Astrocyte (in vitro differentiated cells and primary cell): Measurements from ENCODE around the gene PTPRD. TPM values are rescaled to one million over a fixed set of nuclear protein-coding genes. Genes with fewer than 3 reads are reported as not detected.

Experiments used
- DNase-seq: peaks from one replicate; pipeline ENCODE4 v3.0.0-alpha.2; 2010; ENCODE audit warnings: low read depth
- FAIRE-seq: peaks from 2 replicates; lab custom pipeline; 2011; peaks lifted over from hg19 to GRCh38; lab: Jason Lieb, UNC
- H2AFZ ChIP-seq: 2 replicates; pipeline ENCODE4 v1.6.0; 2012; ENCODE audit warnings: low read depth, low read length, inconsistent platforms
- H3K27ac ChIP-seq: 2 replicates; pipeline ENCODE4 v1.5.1; 2011; ENCODE audit warnings: low read depth, low read length, inconsistent platforms
- H3K27me3 ChIP-seq: 2 replicates; pipeline ENCODE4 v1.6.0; 2011; ENCODE audit warnings: low read length, inconsistent platforms; ENCODE audit not compliant: insufficient read depth
- H3K36me3 ChIP-seq: 2 replicates; pipeline ENCODE4 v1.5.1; 2011; ENCODE audit warnings: low read length, inconsistent platforms; ENCODE audit not compliant: insufficient read depth
- H3K4me1 ChIP-seq: 2 replicates; pipeline ENCODE4 v1.5.1; 2011; ENCODE audit warnings: low read length, inconsistent platforms; ENCODE audit not compliant: insufficient read depth
- H3K4me2 ChIP-seq: 2 replicates; pipeline ENCODE4 v1.6.0; 2012; ENCODE audit warnings: low read length, inconsistent platforms
- H3K4me3 ChIP-seq: 2 replicates; pipeline ENCODE4 v1.5.1; 2011; ENCODE audit warnings: low read depth, mild to moderate bottlenecking, low read length, inconsistent platforms; ENCODE audit not compliant: insufficient read depth
- H3K79me2 ChIP-seq: 2 replicates; pipeline ENCODE4 v1.6.0; 2012; ENCODE audit warnings: mild to moderate bottlenecking, low read length, inconsistent platforms; ENCODE audit not compliant: insufficient read depth
- H3K9ac ChIP-seq: 2 replicates; pipeline ENCODE4 v1.6.0; 2012; ENCODE audit warnings: mild to moderate bottlenecking, low read length, inconsistent platforms
- H3K9me3 ChIP-seq: 2 replicates; pipeline ENCODE4 v1.5.1; 2012; ENCODE audit warnings: low read depth, mild to moderate bottlenecking, low read length, inconsistent platforms; ENCODE audit not compliant: insufficient read depth
- H4K20me1 ChIP-seq: 2 replicates; pipeline ENCODE4 v1.6.0; 2012; ENCODE audit warnings: low read length, inconsistent platforms; ENCODE audit not compliant: insufficient read depth
- H3K27ac Mint-ChIP-seq: one replicate; pipeline ENCODE4 v1.8.0; 2021; ENCODE audit warnings: mild to moderate bottlenecking, mixed read lengths; ENCODE audit not compliant: unreplicated experiment
- H3K27me3 Mint-ChIP-seq: one replicate; pipeline ENCODE4 v1.8.0; 2021; ENCODE audit warnings: low read depth, mixed read lengths; ENCODE audit not compliant: unreplicated experiment
- H3K36me3 Mint-ChIP-seq: one replicate; pipeline ENCODE4 v1.8.0; 2021; ENCODE audit warnings: low read depth, mixed read lengths; ENCODE audit not compliant: unreplicated experiment
- H3K4me1 Mint-ChIP-seq: one replicate; pipeline ENCODE4 v1.8.0; 2021; ENCODE audit warnings: low read depth, mixed read lengths; ENCODE audit not compliant: unreplicated experiment
- H3K4me3 Mint-ChIP-seq: one replicate; pipeline ENCODE4 v1.8.0; 2021; ENCODE audit warnings: mild to moderate bottlenecking, moderate library complexity, mixed read lengths; ENCODE audit not compliant: unreplicated experiment
- H3K9me3 Mint-ChIP-seq: one replicate; pipeline ENCODE4 v1.8.0; 2021; ENCODE audit warnings: mild to moderate bottlenecking, mixed read lengths; ENCODE audit not compliant: unreplicated experiment
- EZH2 ChIP-seq: IDR thresholded peaks from 2 replicates; pipeline ENCODE4 v1.6.1; 2012; ENCODE audit warnings: mild to moderate bottlenecking, low read length, inconsistent platforms; ENCODE audit not compliant: insufficient read depth
- total RNA-seq: library from RNA; stranded (reverse); gene quantifications from 2 replicates; pipeline ENCODE4 v1.2.1, GENCODE V29; 2021
- TF ChIP-seq, protein P1 (sequence below): IDR thresholded peaks from 2 replicates; pipeline ENCODE4 v1.5.1; 2011; ENCODE audit warnings: low read depth, mild to moderate bottlenecking, inconsistent platforms, low read length, moderate library complexity; ENCODE audit not compliant: insufficient read depth

Gene PTPRD
- total RNA-seq, 1 donor from 2014 or later = 88.1 TPM

DNA sequence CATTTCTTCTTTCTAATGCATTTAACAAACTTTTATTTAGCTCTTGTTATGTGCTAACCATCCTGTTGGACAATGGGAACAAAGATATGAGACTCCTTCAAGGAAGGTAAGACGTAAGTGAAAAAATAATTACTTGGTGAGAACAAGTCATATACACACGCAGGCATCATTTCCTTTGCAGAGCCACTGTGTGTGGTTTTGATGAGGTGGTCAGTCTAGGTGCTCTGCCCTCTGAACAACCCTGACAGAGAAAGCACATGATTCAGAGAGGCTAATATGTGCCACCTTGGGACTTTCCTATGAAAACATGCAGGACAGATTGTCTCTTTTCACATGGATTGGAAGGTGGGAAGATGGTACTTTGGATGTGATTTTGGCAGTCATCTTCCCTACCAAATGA, 1650.7 kb downstream of the PTPRD start:
- TF ChIP-seq EZH2 = no peak
- TF ChIP-seq, protein P1, sequence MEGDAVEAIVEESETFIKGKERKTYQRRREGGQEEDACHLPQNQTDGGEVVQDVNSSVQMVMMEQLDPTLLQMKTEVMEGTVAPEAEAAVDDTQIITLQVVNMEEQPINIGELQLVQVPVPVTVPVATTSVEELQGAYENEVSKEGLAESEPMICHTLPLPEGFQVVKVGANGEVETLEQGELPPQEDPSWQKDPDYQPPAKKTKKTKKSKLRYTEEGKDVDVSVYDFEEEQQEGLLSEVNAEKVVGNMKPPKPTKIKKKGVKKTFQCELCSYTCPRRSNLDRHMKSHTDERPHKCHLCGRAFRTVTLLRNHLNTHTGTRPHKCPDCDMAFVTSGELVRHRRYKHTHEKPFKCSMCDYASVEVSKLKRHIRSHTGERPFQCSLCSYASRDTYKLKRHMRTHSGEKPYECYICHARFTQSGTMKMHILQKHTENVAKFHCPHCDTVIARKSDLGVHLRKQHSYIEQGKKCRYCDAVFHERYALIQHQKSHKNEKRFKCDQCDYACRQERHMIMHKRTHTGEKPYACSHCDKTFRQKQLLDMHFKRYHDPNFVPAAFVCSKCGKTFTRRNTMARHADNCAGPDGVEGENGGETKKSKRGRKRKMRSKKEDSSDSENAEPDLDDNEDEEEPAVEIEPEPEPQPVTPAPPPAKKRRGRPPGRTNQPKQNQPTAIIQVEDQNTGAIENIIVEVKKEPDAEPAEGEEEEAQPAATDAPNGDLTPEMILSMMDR = no peak

DNA sequence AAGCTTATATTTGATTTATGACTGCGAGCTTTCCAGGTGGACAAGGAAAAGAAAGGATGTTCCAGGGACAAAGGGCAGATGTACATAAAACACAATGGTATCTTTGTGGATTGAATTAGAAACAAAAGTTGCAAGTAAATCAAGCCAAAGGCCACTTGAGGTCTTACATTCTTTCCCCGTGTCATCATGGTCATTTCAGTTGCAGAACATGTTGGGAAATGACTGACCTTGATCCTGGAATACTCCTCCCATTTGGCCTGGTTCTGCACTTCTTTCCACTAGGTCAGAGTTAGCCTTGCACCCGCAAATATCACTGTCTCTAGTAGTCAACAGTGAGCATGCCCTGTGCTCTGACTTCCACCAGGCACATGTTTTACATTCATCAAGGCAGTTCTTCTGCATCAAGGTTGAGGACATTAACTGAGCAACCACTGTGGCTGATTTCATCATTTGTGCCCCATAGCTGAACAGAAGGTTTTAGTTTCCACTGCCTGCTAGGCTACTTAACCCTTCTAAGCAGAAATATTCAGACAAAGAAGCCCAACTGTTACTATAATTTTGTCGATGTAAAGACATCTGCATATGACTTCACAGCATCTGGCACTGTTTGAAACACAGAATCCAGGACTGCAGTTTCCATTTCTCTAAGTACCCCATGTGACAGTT, 1651.5 kb downstream of the PTPRD start:
- Histone ChIP-seq H2AFZ (no peak overlapping the region), H3K4me3 (no peak overlapping the region), H4K20me1 (no peaks in the 10 kb centered on the region), H3K27ac (no peak overlapping the region), H3K9ac (no peak overlapping the region), H3K27me3 (no peaks in the 10 kb centered on the region), H3K9me3 (no peaks in the 10 kb centered on the region), H3K36me3 (no peaks in the 10 kb centered on the region), H3K4me2 (no peak overlapping the region), H3K4me1 (no peaks in the 10 kb centered on the region), H3K79me2 (no peaks in the 10 kb centered on the region)
- H3K4me3 Mint-ChIP-seq = no peak overlapping the region
- FAIRE-seq (no peak), DNase-seq (no peak)
- no peak overlapping the region for H3K27ac Mint-ChIP-seq
- no peaks in the 10 kb centered on the region for H3K36me3 Mint-ChIP-seq
- H3K27me3 Mint-ChIP-seq = no peaks in the 10 kb centered on the region
- no peaks in the 10 kb centered on the region for H3K4me1 Mint-ChIP-seq
- H3K9me3 Mint-ChIP-seq = peaks cover 1% of the 10 kb centered on the region
- no peak for TF ChIP-seq EZH2

More for the DNA sequence above, 1650.7 kb downstream of the PTPRD start:
- H4K20me1 ChIP-seq = no peaks in the 10 kb centered on the region
- no peaks in the 10 kb centered on the region for H3K27me3 Mint-ChIP-seq
- no peak overlapping the region for H3K4me3 Mint-ChIP-seq
- H3K4me2 ChIP-seq = no peak overlapping the region
- H3K4me1 ChIP-seq = no peaks in the 10 kb centered on the region
- no peak for DNase-seq
- no peaks in the 10 kb centered on the region for H3K36me3 ChIP-seq
- no peak overlapping the region for H3K27ac Mint-ChIP-seq
- no peaks in the 10 kb centered on the region for H3K9me3 ChIP-seq
- no peak overlapping the region for H3K4me3 ChIP-seq
- no peak overlapping the region for H2AFZ ChIP-seq
- no peaks in the 10 kb centered on the region for H3K36me3 Mint-ChIP-seq
- peaks cover 1% of the 10 kb centered on the region for H3K9me3 Mint-ChIP-seq
- no peak overlapping the region for H3K9ac ChIP-seq
- FAIRE-seq = no peak
- H3K79me2 ChIP-seq = no peaks in the 10 kb centered on the region
- H3K27ac ChIP-seq = no peak overlapping the region
- no peaks in the 10 kb centered on the region for H3K4me1 Mint-ChIP-seq
- H3K27me3 ChIP-seq = no peaks in the 10 kb centered on the region

DNA sequence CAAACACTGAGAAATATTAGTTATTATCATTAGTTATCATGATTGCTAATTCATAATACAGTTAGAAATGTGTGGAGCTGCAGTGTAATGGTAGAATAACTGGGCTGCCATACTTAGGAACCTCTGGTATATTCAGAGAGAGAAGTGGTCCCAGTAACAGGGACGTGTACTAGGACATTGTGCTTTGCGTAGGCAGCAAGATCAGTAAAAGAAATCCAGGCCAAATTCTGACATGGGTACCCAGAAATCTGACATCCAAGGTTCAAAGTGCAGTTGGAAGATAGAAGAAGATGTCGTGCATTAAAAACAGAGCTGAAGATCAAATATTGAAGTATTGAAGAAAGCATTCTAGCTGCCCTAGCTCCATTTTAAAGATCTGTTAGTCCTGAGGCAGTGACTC, 1652.5 kb downstream of the PTPRD start:
- DNase-seq = no peak
- Histone ChIP-seq H2AFZ (no peak overlapping the region), H3K36me3 (no peaks in the 10 kb centered on the region), H3K27ac (no peak overlapping the region), H3K27me3 (no peaks in the 10 kb centered on the region), H3K4me3 (no peak overlapping the region), H3K79me2 (no peaks in the 10 kb centered on the region), H3K9ac (no peak overlapping the region), H3K9me3 (no peaks in the 10 kb centered on the region), H3K4me1 (no peaks in the 10 kb centered on the region), H4K20me1 (no peaks in the 10 kb centered on the region), H3K4me2 (no peak overlapping the region)
- TF ChIP-seq, protein P1 = no peak
- TF ChIP-seq EZH2 = no peak
- H3K36me3 Mint-ChIP-seq = no peaks in the 10 kb centered on the region
- H3K27ac Mint-ChIP-seq = no peak overlapping the region
- H3K4me3 Mint-ChIP-seq = no peak overlapping the region
- H3K27me3 Mint-ChIP-seq = no peaks in the 10 kb centered on the region
- H3K9me3 Mint-ChIP-seq = peaks cover 1% of the 10 kb centered on the region
- H3K4me1 Mint-ChIP-seq = no peaks in the 10 kb centered on the region
- no peak for FAIRE-seq
